Left colon (tissue), 2 donors: Measurements from ENCODE around the gene TMEM182. TPM values are rescaled to one million over a fixed set of nuclear protein-coding genes. Genes with fewer than 3 reads are reported as not detected.

Source experiments
- ATAC-seq: fragments of 200-7000 bp; cut with Tn5 transposase; one replicate; pipeline ENCODE4 v1.9.1; 2020; ENCODE audit warnings: mild to moderate bottlenecking, moderate library complexity
- DNase-seq, 2 donors: peaks; one replicate each; pipeline ENCODE4 v3.0.0-alpha.2; 2020
- intact Hi-C, 2 donors: fragments of 100-400 bp; cut with DNase I in 1 of 2; cut with micrococcal nuclease in 1 of 2; formaldehyde crosslinking; loops; one replicate each; pipeline versions ENCODE4 v1.11.2 to v1.14.0; 2022; cut with DNase I, micrococcal nuclease
- total RNA-seq, 2 donors: library from RNA; stranded (reverse); fragmentation: NEBNext Ultra II Directional; extraction: Animal tissue kit (Norgen Biotek cat#: 25700); gene quantifications; one replicate each; pipeline ENCODE4 v1.2.1, GENCODE V29; 2021
- donor health status: DM: no; HTN: no; CAD: no.
- donor health status: DM: yes; HTN: yes; CAD: no.

Gene TMEM182
- total RNA-seq, 2 donors from 2014 or later, result 2.5 to 2.6 TPM

GRCh38 chr2:102795641-102796040 is 33.8 kb downstream of the TMEM182 start:
- DNase-seq (no peak), ATAC-seq (no peak)
- intact Hi-C loops, result no loop called here

- ATAC-seq, result no peak
- intact Hi-C loops, result no loop called here
Observed at GRCh38 chr2:102796337-102796736, 34.5 kb downstream of the TMEM182 start.

GRCh38 chr2:102797486-102797885 is 35.7 kb downstream of the TMEM182 start:
- intact Hi-C loops, result no loop called here
- ATAC-seq, result no peak
- no peak for DNase-seq

More at GRCh38 chr2:102796337-102796736, 34.5 kb downstream of the TMEM182 start:
- DNase-seq, result no peak

GRCh38 chr2:102798181-102798580 is 36.4 kb downstream of the TMEM182 start:
- DNase-seq, result no peak

GRCh38 chr2:102801098-102801718 is 39.4 kb downstream of the TMEM182 start:
- intact Hi-C loops, result no loop called here
- ATAC-seq, result no peak
- no peak for DNase-seq

More at GRCh38 chr2:102798181-102798580, 36.4 kb downstream of the TMEM182 start:
- ATAC-seq, result no peak
- intact Hi-C loops, result no loop called here

- ATAC-seq (no peak), DNase-seq (no peak)
- intact Hi-C loops, result no loop called here
Observed at GRCh38 chr2:102801858-102802699, 40.2 kb downstream of the TMEM182 start.

- DNase-seq (no peak), ATAC-seq (peak; percentile 20)
- intact Hi-C loops, result no loop called here
Observed at GRCh38 chr2:102803041-102803896, 41.4 kb downstream of the TMEM182 start.

- intact Hi-C loops, result no loop called here
Observed at GRCh38 chr2:102803897-102804217, 42.0 kb downstream of the TMEM182 start.

GRCh38 chr2:102806250-102806837 is 44.5 kb downstream of the TMEM182 start:
- DNase-seq (peak; percentile 54 to 67), ATAC-seq (peak; percentile 69)
- intact Hi-C loops, result loop anchor here in 1 of 2 donors (2.0 kb wide), 1 partner anchor 54 kb away; no protein-coding TSS in a partner anchor

More at GRCh38 chr2:102803897-102804217, 42.0 kb downstream of the TMEM182 start:
- DNase-seq (no peak), ATAC-seq (peak; percentile 88)

- no peak for DNase-seq
- intact Hi-C loops, result no loop called here
- peak; percentile 87 for ATAC-seq
Observed at GRCh38 chr2:102809291-102810189, 47.7 kb downstream of the TMEM182 start.

GRCh38 chr2:102815285-102815684 is 53.5 kb downstream of the TMEM182 start:
- no peak for ATAC-seq
- DNase-seq, result no peak
- intact Hi-C loops, result no loop called here

- no peak for DNase-seq
- no peak for ATAC-seq
- intact Hi-C loops, result no loop called here
Observed at GRCh38 chr2:102826904-102827303, 65.1 kb downstream of the TMEM182 start.

- ATAC-seq (no peak), DNase-seq (no peak)
- intact Hi-C loops, result no loop called here
Observed at GRCh38 chr2:102832789-102833188, 71.0 kb downstream of the TMEM182 start.

GRCh38 chr2:102834523-102835273 is 72.9 kb downstream of the TMEM182 start:
- DNase-seq, result no peak
- intact Hi-C loops, result no loop called here

GRCh38 chr2:102837626-102838198 is 75.9 kb downstream of the TMEM182 start:
- DNase-seq (no peak), ATAC-seq (no peak)
- intact Hi-C loops, result no loop called here

More at GRCh38 chr2:102834523-102835273, 72.9 kb downstream of the TMEM182 start:
- no peak for ATAC-seq

GRCh38 chr2:102839668-102840388 is 78.0 kb downstream of the TMEM182 start:
- peak in 1 of 2 donors; percentile 14 for DNase-seq
- ATAC-seq, result no peak
- intact Hi-C loops, result no loop called here
